A549 (cell line): Measurements from ENCODE around the gene FLRT3. TPM values are rescaled to one million over a fixed set of nuclear protein-coding genes. Genes with fewer than 3 reads are reported as not detected.
A peak's percentile ranks its signal among the peaks of the same experiment; 100 is the strongest.

Source experiments
- ATAC-seq, 2 experiments: fragments of 200-7000 bp in 1 of 2; fragments of >200 bp in 1 of 2; cut with Nextera tagmentation in 1 of 2; cut with Tn5 transposase in 1 of 2; 3 replicates each; pipeline versions ENCODE4 v1.8.0 to v1.9.1; 2018 to 2020; ENCODE audit warnings: mild to moderate bottlenecking in 1 of 2, moderate library complexity in 1 of 2
- CTCF ChIA-PET: fragments of 300-600 bp; sonication (Branson Sonifier 250); formaldehyde crosslinking; extraction: SDS; loops from one replicate; lab custom pipeline; 2021; ENCODE audit warnings: antibody characterized with exemption, inconsistent platforms; lab: Yijun Ruan, JAX
- POLR2A ChIA-PET: fragments of 350-600 bp; formaldehyde crosslinking; extraction: SDS; loops from one replicate; lab custom pipeline; 2021; ENCODE audit warnings: antibody characterized with exemption, inconsistent platforms; lab: Yijun Ruan, JAX
- DNase-seq, 2 experiments: peaks; one replicate each; pipeline versions ENCODE4 v3.0.0 to v3.0.0-alpha.2; 2011 to 2016; ENCODE audit warnings: low read depth in 1 of 2, low spot score in 1 of 2
- FAIRE-seq: peaks from 2 replicates; lab custom pipeline; 2011; peaks lifted over from hg19 to GRCh38; lab: Jason Lieb, UNC
- H3K27ac ChIP-seq, 2 experiments: fragments of >200 bp; sonication (Bioruptor Twin); formaldehyde crosslinking; 3 replicates each; pipeline ENCODE4 v1.5.1; 2016 to 2017
- H3K4me1 ChIP-seq: fragments of >200 bp; sonication (Bioruptor Twin); formaldehyde crosslinking; 3 replicates; pipeline ENCODE4 v1.6.1; 2016
- H3K4me2 ChIP-seq: fragments of >200 bp; sonication (Bioruptor Twin); formaldehyde crosslinking; 3 replicates; pipeline ENCODE4 v1.6.1; 2016
- H3K4me3 ChIP-seq: fragments of >200 bp; sonication (Bioruptor Twin); formaldehyde crosslinking; 3 replicates; pipeline ENCODE4 v1.5.1; 2016
- H3K9me3 ChIP-seq: fragments of >200 bp; sonication (Bioruptor Twin); formaldehyde crosslinking; 3 replicates; pipeline ENCODE4 v1.6.1; 2016
- EP300 ChIP-seq, 2 experiments: fragments of >200 bp; sonication (Bioruptor Twin); formaldehyde crosslinking; IDR thresholded peaks; 2 replicates in 1 of 2; 3 replicates in 1 of 2; pipeline ENCODE4 v1.6.1; 2016 to 2017
- MAFK ChIP-seq: fragments of 450-650 bp; IDR thresholded peaks from 2 replicates; pipeline ENCODE4 v1.6.1; 2014; ENCODE audit not compliant: partially characterized antibody
- PHF8 ChIP-seq: fragments of 200-600 bp; sonication (generic); IDR thresholded peaks from 2 replicates; pipeline ENCODE4 v1.6.1; 2016; ENCODE audit warnings: low read depth, mild to moderate bottlenecking, antibody characterized with exemption, moderate library complexity, borderline replicate concordance
- WGBS: methylation state at CpG from one replicate; pipeline ENCODE4 v1.1.6; 2017; ENCODE audit errors: missing lambda C conversion rate; 5-methylcytosine and 5-hydroxymethylcytosine counted together
- polyA plus RNA-seq, 4 experiments: library from polyadenylated mRNA; depleted of rRNA in 3 of 4; stranded (reverse); fragments of >200 nt; fragmentation: RNase III in 1 of 4; extraction: RNeasy Plus Mini Kit Qiagen cat#74134 plus additional on column Dnase treatment in 1 of 4; gene quantifications; 2 replicates in 3 of 4; 3 replicates in 1 of 4; pipeline ENCODE4 v1.2.3, GENCODE V29; 2011 to 2017
- small RNA-seq, 6 experiments: library from RNA; depleted of rRNA; stranded (forward); fragments of <200 nt; gene quantifications; one replicate each; pipeline ENCODE3, GENCODE V24; 2012

Gene FLRT3
- polyA plus RNA-seq, 2 of the 4 experiments (the other 2 are of a cell fraction) = 3.4 to 28.7 TPM

- ChIA-PET POLR2A (no interaction called here), CTCF (no interaction called here)
- FAIRE-seq (no peak), DNase-seq (no peak), ATAC-seq (no peak)
- WGBS = 70% methylated on average over 4 of the region's 4 CpGs
- no peaks in the 10 kb centered on the region for H3K9me3 ChIP-seq
- no peak overlapping the region for H3K4me3 ChIP-seq
- H3K27ac ChIP-seq = no peak overlapping the region
- TF ChIP-seq EP300 (IDR thresholded peaks at IDR 0.05) (no peak), PHF8 (no peak), MAFK (peak; percentile 43)
- H3K4me1 ChIP-seq = no peaks in the 10 kb centered on the region
- H3K4me2 ChIP-seq = no peak overlapping the region
These were observed 55.3 kb downstream of the FLRT3 start for GRCh38 chr20:14282140-14282539.

Small RNAs within 50 kb of the gene (small RNA-seq; reads per million reads assigned to genes)
- gene RNU6-228P = 0 to 15.9 (median 0.87) reads per million in 6 experiments
